NT2/D1 (cell line): Measurements from ENCODE around the gene COMMD2.

Source experiments
- SUZ12 ChIP-seq: IDR thresholded peaks from 2 replicates; pipeline ENCODE4 v1.6.1; 2011; ENCODE audit not compliant: insufficient read length, insufficient read depth; ENCODE audit errors: extremely low read depth
- YY1 ChIP-seq: IDR thresholded peaks from 2 replicates; pipeline ENCODE4 v1.6.1; 2011; ENCODE audit not compliant: insufficient read length, insufficient read depth
- ZNF274 ChIP-seq: IDR thresholded peaks from 2 replicates; pipeline ENCODE4 v1.6.1; 2011; ENCODE audit warnings: mild to moderate bottlenecking, low read depth, low read length

DNA sequence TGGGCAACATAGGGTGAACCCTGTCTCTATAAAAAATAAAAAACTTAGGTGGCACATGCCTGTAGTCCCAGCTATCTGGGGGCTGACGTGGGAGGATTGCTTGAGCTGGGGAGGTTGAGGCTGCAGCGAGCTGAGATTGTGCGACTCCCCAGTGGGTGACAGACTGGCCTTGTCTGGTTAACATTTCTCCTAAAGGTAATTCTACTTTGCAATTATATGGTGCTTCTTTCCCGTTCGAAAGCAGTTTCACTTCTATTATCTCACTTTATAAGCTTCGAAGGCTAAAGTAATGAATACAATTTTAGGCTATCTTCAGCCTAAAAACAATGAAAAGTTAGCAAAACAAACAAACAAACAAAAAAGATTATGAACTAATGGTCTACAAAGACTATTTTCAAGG lies 35.3 kb downstream of the COMMD2 start:
- TF ChIP-seq ZNF274, result no peak
- no peak for TF ChIP-seq YY1
- no peak for TF ChIP-seq SUZ12
